MM.1S (cell line): ENCODE measurements around the gene ANXA11.
A peak's percentile ranks its signal among the peaks of the same experiment; 100 is the strongest.
"Not testable (repeated sequence)": the region's sequence is repeated elsewhere in the genome, so short reads cannot be mapped to it uniquely, and the experiment has no call there.

Experiments used
- DNase-seq: peaks from one replicate; pipeline ENCODE4 v3.0.0-alpha.2; 2015
- H2AFZ ChIP-seq: fragments of 300-600 bp; sonication (generic); 2 replicates; pipeline ENCODE4 v1.6.0; 2016; ENCODE audit warnings: antibody characterized with exemption, low read length
- H3F3A ChIP-seq: fragments of 300-600 bp; sonication (generic); 2 replicates; pipeline ENCODE4 v1.6.1; 2016; ENCODE audit warnings: mild to moderate bottlenecking, antibody characterized with exemption, low read length, moderate library complexity, mixed read lengths; ENCODE audit not compliant: insufficient read depth
- H3K27ac ChIP-seq: fragments of 300-600 bp; sonication (generic); 2 replicates; pipeline ENCODE4 v1.5.1; 2016; ENCODE audit warnings: mild to moderate bottlenecking, low read length
- H3K27me3 ChIP-seq: fragments of 300-600 bp; sonication (generic); replicated peaks from 2 replicates; pipeline ENCODE4 v1.6.0; 2016; ENCODE audit warnings: low read length; ENCODE audit not compliant: insufficient read depth
- H3K36me3 ChIP-seq: fragments of 300-600 bp; sonication (generic); replicated peaks from 2 replicates; pipeline ENCODE4 v1.6.1; 2016; ENCODE audit warnings: mild to moderate bottlenecking, low read length, mixed read lengths; ENCODE audit not compliant: insufficient read depth
- H3K4me1 ChIP-seq: fragments of 300-600 bp; sonication (generic); 2 replicates; pipeline ENCODE4 v1.6.1; 2016; ENCODE audit warnings: low read length, mixed read lengths
- H3K4me2 ChIP-seq: fragments of 300-600 bp; sonication (generic); 2 replicates; pipeline ENCODE4 v1.6.0; 2016; ENCODE audit warnings: low read depth, low read length
- H3K4me3 ChIP-seq: fragments of 300-600 bp; sonication (generic); 2 replicates; pipeline ENCODE4 v1.5.1; 2016; ENCODE audit warnings: low read length, mixed read lengths
- H3K79me2 ChIP-seq: fragments of 300-600 bp; sonication (generic); 2 replicates; pipeline ENCODE4 v1.6.1; 2016; ENCODE audit warnings: mixed run types, low read length, mixed read lengths
- H3K9ac ChIP-seq: fragments of 300-600 bp; sonication (generic); 2 replicates; pipeline ENCODE4 v1.6.1; 2016; ENCODE audit warnings: low read length, mixed read lengths
- H3K9me2 ChIP-seq: fragments of 300-600 bp; sonication (generic); replicated peaks from 2 replicates; pipeline ENCODE4 v1.6.1; 2016; ENCODE audit warnings: mild to moderate bottlenecking, low read length, mixed read lengths; ENCODE audit not compliant: insufficient read depth
- H3K9me3 ChIP-seq: fragments of 300-600 bp; sonication (generic); replicated peaks from 2 replicates; pipeline ENCODE4 v1.6.1; 2016; ENCODE audit warnings: mild to moderate bottlenecking, low read length, mixed read lengths; ENCODE audit not compliant: insufficient read depth
- H4K20me1 ChIP-seq: fragments of 300-600 bp; sonication (generic); 2 replicates; pipeline ENCODE4 v1.6.1; 2016; ENCODE audit warnings: mild to moderate bottlenecking, low read length, moderate library complexity, mixed read lengths; ENCODE audit not compliant: insufficient read depth
- CTCF ChIP-seq: fragments of 300-600 bp; sonication (generic); IDR thresholded peaks from 2 replicates; pipeline ENCODE4 v1.5.1; 2016; ENCODE audit warnings: antibody characterized with exemption, low read length, mixed read lengths
- EZH2 ChIP-seq: fragments of 300-600 bp; sonication (generic); optimal IDR thresholded peaks from 2 replicates; pipeline ENCODE3; 2017; ENCODE audit warnings: low read depth, mild to moderate bottlenecking, antibody characterized with exemption, low read length, mixed read lengths
- EZH2phosphoT487 ChIP-seq: fragments of 300-600 bp; sonication (generic); IDR thresholded peaks from 2 replicates; pipeline ENCODE4 v1.6.1; 2018; ENCODE audit warnings: antibody characterized with exemption, low read length

Gene ANXA11

DNA sequence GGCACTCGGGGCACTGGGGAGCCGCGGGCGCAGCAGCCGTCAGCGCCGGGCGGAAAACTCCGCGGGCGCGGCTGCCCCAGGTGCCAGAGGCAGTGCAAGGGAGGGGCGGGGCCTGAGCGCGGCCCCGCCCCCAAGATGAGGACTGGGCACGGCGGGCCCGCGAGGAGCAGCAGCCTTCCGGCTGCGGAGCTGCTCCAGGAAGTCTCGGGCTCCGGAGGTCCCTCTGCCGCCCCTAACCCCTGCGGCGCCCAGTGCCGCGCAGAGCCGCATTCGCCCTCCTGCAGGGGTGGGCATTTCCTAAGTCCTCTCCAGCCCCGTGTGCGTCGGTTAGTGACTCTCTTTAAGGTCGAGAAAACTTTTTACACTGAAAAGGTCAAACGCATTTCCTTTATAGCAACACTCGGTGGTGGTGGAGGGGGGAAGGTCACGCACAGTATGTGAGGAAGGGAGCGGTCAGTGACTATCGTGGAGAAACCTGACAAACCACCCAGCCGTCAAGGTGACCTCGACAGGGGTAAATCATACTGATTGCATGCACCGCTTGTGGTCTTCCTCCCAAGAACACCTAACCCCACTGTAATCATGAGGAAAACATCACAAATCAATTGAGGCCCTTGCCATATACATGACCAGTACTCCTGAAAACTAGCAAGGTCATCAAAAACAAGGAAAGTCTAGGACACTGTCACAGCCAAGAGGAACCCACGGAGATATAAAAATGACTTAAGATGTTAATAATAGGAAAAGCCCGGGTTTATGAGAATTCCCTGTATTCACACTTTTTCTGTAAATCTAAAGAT is at the start of gene ANXA11:
Gene ANXA11, minus strand, starts transcription at position 61 of the 800 bp plus-strand sequence. CDS start 32,676 bp downstream, outside the sequence.
- H3K4me3 ChIP-seq, result peak within 1 kb of the TSS; percentile 96
- peak within 1 kb of the TSS; percentile 100 for H2AFZ ChIP-seq
- DNase-seq, result peak; percentile 92
- no peaks in the 10 kb centered on the region for H3K36me3 ChIP-seq
- no peaks in the 10 kb centered on the region for H3K9me2 ChIP-seq
- H3K9ac ChIP-seq, result peak within 1 kb of the TSS; percentile 90
- no peak for TF ChIP-seq CTCF
- TF ChIP-seq EZH2phosphoT487, result no peak
- TF ChIP-seq EZH2, result no peak
- peaks cover 47% of the 10 kb centered on the region for H3K79me2 ChIP-seq
- H3K27me3 ChIP-seq, result no peaks in the 10 kb centered on the region
- peak within 1 kb of the TSS; percentile 97 for H3K4me2 ChIP-seq
- peaks cover 22% of the 10 kb centered on the region for H3K4me1 ChIP-seq
- peaks cover 22% of the 10 kb centered on the region for H3F3A ChIP-seq
- H3K9me3 ChIP-seq, result no peaks in the 10 kb centered on the region
- no peaks in the 10 kb centered on the region for H4K20me1 ChIP-seq
- H3K27ac ChIP-seq, result peak within 1 kb of the TSS; percentile 61; the same call in 1 of the 2 replicates

DNA sequence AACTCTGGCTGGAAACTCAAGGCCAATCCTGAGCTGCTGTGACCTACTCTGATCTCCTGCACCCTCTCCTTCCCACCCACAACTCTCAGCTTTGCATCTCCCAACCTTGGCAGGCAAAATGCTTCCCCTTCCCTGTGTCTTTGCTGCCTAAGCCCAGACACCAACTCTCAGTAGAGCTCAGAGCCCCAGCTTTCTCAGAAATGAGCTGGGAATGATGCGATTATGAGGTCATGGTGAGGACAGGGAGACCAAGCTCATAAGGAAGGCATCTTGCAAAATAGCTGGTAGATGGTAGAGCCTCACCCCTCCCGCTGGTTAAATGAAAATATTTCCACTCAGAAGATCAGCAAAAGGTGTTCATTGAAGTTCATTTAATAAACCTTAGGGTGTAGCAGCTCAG is 49.4 kb upstream of the ANXA11 start:
- H3K36me3 ChIP-seq, DNase-seq, H3K4me2 ChIP-seq, H3F3A ChIP-seq, H3K27ac ChIP-seq, H4K20me1 ChIP-seq, H3K9me2 ChIP-seq, H3K4me3 ChIP-seq, H3K9me3 ChIP-seq, H3K79me2 ChIP-seq, H3K27me3 ChIP-seq, H2AFZ ChIP-seq, H3K9ac ChIP-seq: not testable (repeated sequence)
- peaks cover 17% of the 10 kb centered on the region for H3K4me1 ChIP-seq

GRCh38 chr10:80253963-80254271 is 48.6 kb upstream of the ANXA11 start:
- H3K4me2 ChIP-seq, result peak overlapping the region; percentile 1; the same call in 1 of the 2 replicates
- not testable (repeated sequence) for H3K9ac ChIP-seq, H4K20me1 ChIP-seq, H3K27me3 ChIP-seq, H3K4me3 ChIP-seq, H2AFZ ChIP-seq, H3K36me3 ChIP-seq, H3K9me2 ChIP-seq, H3K9me3 ChIP-seq, DNase-seq, H3F3A ChIP-seq, H3K79me2 ChIP-seq
- peaks cover 17% of the 10 kb centered on the region for H3K4me1 ChIP-seq
- peak overlapping the region; percentile 15; the same call in 1 of the 2 replicates for H3K27ac ChIP-seq

- peaks cover 17% of the 10 kb centered on the region for H3K4me1 ChIP-seq
- no peaks in the 10 kb centered on the region for H3K27me3 ChIP-seq
- H4K20me1 ChIP-seq, result no peaks in the 10 kb centered on the region
- TF ChIP-seq CTCF (no peak), EZH2phosphoT487 (no peak), EZH2 (no peak)
- peaks cover 3% of the 10 kb centered on the region; the same call in 1 of the 2 replicates for H3F3A ChIP-seq
- H3K4me2 ChIP-seq, result peak overlapping the region; percentile 1; the same call in 1 of the 2 replicates
- H3K79me2 ChIP-seq, result no peaks in the 10 kb centered on the region
- peak; percentile 61 for DNase-seq
- no peak overlapping the region for H2AFZ ChIP-seq
- H3K9me3 ChIP-seq, result no peaks in the 10 kb centered on the region
- H3K4me3 ChIP-seq, result no peak overlapping the region
- no peak overlapping the region for H3K9ac ChIP-seq
- no peaks in the 10 kb centered on the region for H3K9me2 ChIP-seq
- H3K36me3 ChIP-seq, result no peaks in the 10 kb centered on the region
- H3K27ac ChIP-seq, result peak overlapping the region; percentile 15; the same call in 1 of the 2 replicates
Observed at GRCh38 chr10:80253266-80253962, 48.1 kb upstream of the ANXA11 start.
